ENCODE data around the gene TRRAP.

GRCh38 chr7:99037327-99037940 lies 159.1 kb downstream of the TRRAP start:
- no peak for TF ChIP-seq POLR2A (IDR thresholded peaks at IDR 0.05)
- TF ChIP-seq, protein P1, sequence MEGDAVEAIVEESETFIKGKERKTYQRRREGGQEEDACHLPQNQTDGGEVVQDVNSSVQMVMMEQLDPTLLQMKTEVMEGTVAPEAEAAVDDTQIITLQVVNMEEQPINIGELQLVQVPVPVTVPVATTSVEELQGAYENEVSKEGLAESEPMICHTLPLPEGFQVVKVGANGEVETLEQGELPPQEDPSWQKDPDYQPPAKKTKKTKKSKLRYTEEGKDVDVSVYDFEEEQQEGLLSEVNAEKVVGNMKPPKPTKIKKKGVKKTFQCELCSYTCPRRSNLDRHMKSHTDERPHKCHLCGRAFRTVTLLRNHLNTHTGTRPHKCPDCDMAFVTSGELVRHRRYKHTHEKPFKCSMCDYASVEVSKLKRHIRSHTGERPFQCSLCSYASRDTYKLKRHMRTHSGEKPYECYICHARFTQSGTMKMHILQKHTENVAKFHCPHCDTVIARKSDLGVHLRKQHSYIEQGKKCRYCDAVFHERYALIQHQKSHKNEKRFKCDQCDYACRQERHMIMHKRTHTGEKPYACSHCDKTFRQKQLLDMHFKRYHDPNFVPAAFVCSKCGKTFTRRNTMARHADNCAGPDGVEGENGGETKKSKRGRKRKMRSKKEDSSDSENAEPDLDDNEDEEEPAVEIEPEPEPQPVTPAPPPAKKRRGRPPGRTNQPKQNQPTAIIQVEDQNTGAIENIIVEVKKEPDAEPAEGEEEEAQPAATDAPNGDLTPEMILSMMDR (IDR thresholded peaks at IDR 0.05), result no peak

All from esophagus squamous epithelium (tissue), 4 donors.